ENCODE results near the gene LRP8.
A peak's percentile ranks its signal among the peaks of the same experiment; 100 is the strongest.
"Not testable (repeated sequence)": the region's sequence is repeated elsewhere in the genome, so short reads cannot be mapped to it uniquely, and the experiment has no call there.

LRP8 gene

GRCh38 chr1:53206735-53207379 lies 121.0 kb downstream of the LRP8 start:
- Histone ChIP-seq H3K36me3 (ENCODE audit: control insufficient read depth in 5 of 5, insufficient read depth in 5 of 5, low read length in 5 of 5) (peaks cover 28 to 76% (median 49%) of the 10 kb centered on the region in 5 donors), H3K27me3 (ENCODE audit: control insufficient read depth in 5 of 5, insufficient read depth in 4 of 5, low read length in 5 of 5) (no peaks in the 10 kb centered on the region), H3K4me1 (ENCODE audit: control insufficient read depth in 5 of 5, insufficient read depth in 5 of 5, low read length in 5 of 5) (peaks cover 0 to 19% (median 14%) of the 10 kb centered on the region in 5 donors), H3K4me3 (ENCODE audit: low read depth in 1 of 5, low read length in 5 of 5) (no peak overlapping the region), H3K9me3 (ENCODE audit: control insufficient read depth in 5 of 5, low read length in 5 of 5) (peaks cover 0 to 4% (median 0%) of the 10 kb centered on the region in 5 donors), H3K27ac (ENCODE audit: low read depth, low read length) (no peak overlapping the region), H3K9ac (ENCODE audit: low read length in 5 of 5) (no peak overlapping the region)

GRCh38 chr1:53206083-53206685 lies 121.7 kb downstream of the LRP8 start:
- H3K27ac ChIP-seq (ENCODE audit: low read depth, low read length); H3K9me3 ChIP-seq (ENCODE audit: control insufficient read depth in 5 of 5, low read length in 5 of 5); H3K9ac ChIP-seq (ENCODE audit: low read length in 5 of 5); H3K4me3 ChIP-seq (ENCODE audit: low read depth in 1 of 5, low read length in 5 of 5); H3K27me3 ChIP-seq (ENCODE audit: control insufficient read depth in 5 of 5, insufficient read depth in 4 of 5, low read length in 5 of 5): not testable (repeated sequence)
- Histone ChIP-seq H3K36me3 (ENCODE audit: control insufficient read depth in 5 of 5, insufficient read depth in 5 of 5, low read length in 5 of 5) (peaks cover 34 to 75% (median 51%) of the 10 kb centered on the region in 5 donors), H3K4me1 (ENCODE audit: control insufficient read depth in 5 of 5, insufficient read depth in 5 of 5, low read length in 5 of 5) (peaks cover 0 to 19% (median 14%) of the 10 kb centered on the region in 5 donors)

GRCh38 chr1:53205496-53205895 lies 122.4 kb downstream of the LRP8 start:
- H3K36me3 ChIP-seq (ENCODE audit: control insufficient read depth in 5 of 5, insufficient read depth in 5 of 5, low read length in 5 of 5) = peaks cover 34 to 75% (median 49%) of the 10 kb centered on the region in 5 donors
- not testable (repeated sequence) for H3K4me3 ChIP-seq (ENCODE audit: low read depth in 1 of 5, low read length in 5 of 5)

GRCh38 chr1:53203466-53203865 lies 124.4 kb downstream of the LRP8 start:
- Histone ChIP-seq H3K9me3 (ENCODE audit: control insufficient read depth in 5 of 5, low read length in 5 of 5) (peaks cover 0 to 4% (median 0%) of the 10 kb centered on the region in 5 donors), H3K9ac (ENCODE audit: low read length in 5 of 5) (no peak overlapping the region), H3K4me1 (ENCODE audit: control insufficient read depth in 5 of 5, insufficient read depth in 5 of 5, low read length in 5 of 5) (peaks cover 0 to 18% (median 15%) of the 10 kb centered on the region in 5 donors), H3K27ac (ENCODE audit: low read depth, low read length) (no peak overlapping the region), H3K4me3 (ENCODE audit: low read depth in 1 of 5, low read length in 5 of 5) (no peak overlapping the region), H3K27me3 (ENCODE audit: control insufficient read depth in 5 of 5, insufficient read depth in 4 of 5, low read length in 5 of 5) (no peaks in the 10 kb centered on the region), H3K36me3 (ENCODE audit: control insufficient read depth in 5 of 5, insufficient read depth in 5 of 5, low read length in 5 of 5) (peaks cover 29 to 56% (median 35%) of the 10 kb centered on the region in 5 donors)

More at GRCh38 chr1:53205496-53205895, 122.4 kb downstream of the LRP8 start:
- H3K4me1 ChIP-seq (ENCODE audit: control insufficient read depth in 5 of 5, insufficient read depth in 5 of 5, low read length in 5 of 5) = peaks cover 0 to 19% (median 14%) of the 10 kb centered on the region in 5 donors
- H3K9me3 ChIP-seq (ENCODE audit: control insufficient read depth in 5 of 5, low read length in 5 of 5); H3K27me3 ChIP-seq (ENCODE audit: control insufficient read depth in 5 of 5, insufficient read depth in 4 of 5, low read length in 5 of 5); H3K9ac ChIP-seq (ENCODE audit: low read length in 5 of 5); H3K27ac ChIP-seq (ENCODE audit: low read depth, low read length): not testable (repeated sequence)

- peak overlapping the region; percentile 96 for H3K27ac ChIP-seq (ENCODE audit: low read depth, low read length)
- peak overlapping the region in 3 of 5 donors; percentile 89 to 90 (median 90) for H3K4me3 ChIP-seq (ENCODE audit: low read depth in 1 of 5, low read length in 5 of 5)
- H3K9me3 ChIP-seq (ENCODE audit: control insufficient read depth in 5 of 5, low read length in 5 of 5) = no peaks in the 10 kb centered on the region
- H3K27me3 ChIP-seq (ENCODE audit: control insufficient read depth in 5 of 5, insufficient read depth in 4 of 5, low read length in 5 of 5) = no peaks in the 10 kb centered on the region
- peaks cover 10 to 34% (median 33%) of the 10 kb centered on the region in 5 donors for H3K4me1 ChIP-seq (ENCODE audit: control insufficient read depth in 5 of 5, insufficient read depth in 5 of 5, low read length in 5 of 5)
- peaks cover 19 to 27% (median 21%) of the 10 kb centered on the region in 5 donors for H3K36me3 ChIP-seq (ENCODE audit: control insufficient read depth in 5 of 5, insufficient read depth in 5 of 5, low read length in 5 of 5)
- H3K9ac ChIP-seq (ENCODE audit: low read length in 5 of 5) = peak overlapping the region; percentile 95 to 99 (median 97)
Observed at GRCh38 chr1:53198241-53198651, 129.6 kb downstream of the LRP8 start.

GRCh38 chr1:53197291-53198200 lies 130.3 kb downstream of the LRP8 start:
- Histone ChIP-seq H3K9me3 (ENCODE audit: control insufficient read depth in 5 of 5, low read length in 5 of 5) (no peaks in the 10 kb centered on the region), H3K36me3 (ENCODE audit: control insufficient read depth in 5 of 5, insufficient read depth in 5 of 5, low read length in 5 of 5) (peaks cover 12 to 20% (median 14%) of the 10 kb centered on the region in 5 donors), H3K9ac (ENCODE audit: low read length in 5 of 5) (peak overlapping the region; percentile 95 to 99 (median 97)), H3K4me3 (ENCODE audit: low read depth in 1 of 5, low read length in 5 of 5) (peak overlapping the region; percentile 82 to 90 (median 89)), H3K27me3 (ENCODE audit: control insufficient read depth in 5 of 5, insufficient read depth in 4 of 5, low read length in 5 of 5) (no peaks in the 10 kb centered on the region), H3K27ac (ENCODE audit: low read depth, low read length) (peak overlapping the region; percentile 96), H3K4me1 (ENCODE audit: control insufficient read depth in 5 of 5, insufficient read depth in 5 of 5, low read length in 5 of 5) (peaks cover 10 to 34% (median 33%) of the 10 kb centered on the region in 5 donors)

GRCh38 chr1:53196485-53197290 lies 131.2 kb downstream of the LRP8 start, which contains the start of gene CPT2:
Gene CPT2 (plus strand): TSS chr1:53196824. CDS start chr1:53196944, 120 bp downstream.
- Histone ChIP-seq H3K27me3 (ENCODE audit: control insufficient read depth in 5 of 5, insufficient read depth in 4 of 5, low read length in 5 of 5) (no peaks in the 10 kb centered on the region), H3K4me3 (ENCODE audit: low read depth in 1 of 5, low read length in 5 of 5) (peak within 1 kb of the TSS; percentile 82 to 90 (median 89)), H3K27ac (ENCODE audit: low read depth, low read length) (peak within 1 kb of the TSS; percentile 96), H3K36me3 (ENCODE audit: control insufficient read depth in 5 of 5, insufficient read depth in 5 of 5, low read length in 5 of 5) (peaks cover 4 to 12% (median 8%) of the 10 kb centered on the region in 5 donors), H3K9me3 (ENCODE audit: control insufficient read depth in 5 of 5, low read length in 5 of 5) (no peaks in the 10 kb centered on the region), H3K4me1 (ENCODE audit: control insufficient read depth in 5 of 5, insufficient read depth in 5 of 5, low read length in 5 of 5) (peaks cover 10 to 34% (median 33%) of the 10 kb centered on the region in 5 donors), H3K9ac (ENCODE audit: low read length in 5 of 5) (peak within 1 kb of the TSS; percentile 95 to 99 (median 97))

GRCh38 chr1:53196017-53196484 lies 131.8 kb downstream of the LRP8 start:
- Histone ChIP-seq H3K36me3 (ENCODE audit: control insufficient read depth in 5 of 5, insufficient read depth in 5 of 5, low read length in 5 of 5) (peaks cover 0 to 6% (median 3%) of the 10 kb centered on the region in 5 donors), H3K27ac (ENCODE audit: low read depth, low read length) (peak overlapping the region; percentile 96), H3K4me3 (ENCODE audit: low read depth in 1 of 5, low read length in 5 of 5) (peak overlapping the region; percentile 33 to 90 (median 82)), H3K9ac (ENCODE audit: low read length in 5 of 5) (peak overlapping the region in 4 of 5 donors; percentile 0 to 97 (median 42)), H3K27me3 (ENCODE audit: control insufficient read depth in 5 of 5, insufficient read depth in 4 of 5, low read length in 5 of 5) (no peaks in the 10 kb centered on the region), H3K9me3 (ENCODE audit: control insufficient read depth in 5 of 5, low read length in 5 of 5) (no peaks in the 10 kb centered on the region), H3K4me1 (ENCODE audit: control insufficient read depth in 5 of 5, insufficient read depth in 5 of 5, low read length in 5 of 5) (peaks cover 10 to 34% (median 33%) of the 10 kb centered on the region in 5 donors)

Measured in subcutaneous abdominal adipose tissue (tissue), 5 donors.